GM23338 (cell line): ENCODE measurements around the gene SYNPR. TPM values are rescaled to one million over a fixed set of nuclear protein-coding genes. Genes with fewer than 3 reads are reported as not detected.
A peak's percentile ranks its signal among the peaks of the same experiment; 100 is the strongest.

Source experiments
- ATAC-seq: fragments of 200-7000 bp; cut with Tn5 transposase; 3 replicates; pipeline ENCODE4 v1.9.1; 2020
- DNase-seq: peaks from one replicate; pipeline ENCODE4 v3.0.0-alpha.2; 2015; ENCODE audit warnings: low spot score
- H2AFZ ChIP-seq: fragments of 200-600 bp; sonication (generic); 2 replicates; pipeline ENCODE4 v1.8.0; 2016; ENCODE audit warnings: antibody characterized with exemption, mild to moderate bottlenecking, moderate library complexity
- H3F3A ChIP-seq: fragments of 200-600 bp; sonication (generic); replicated peaks from 2 replicates; pipeline ENCODE4 v1.8.0; 2017; ENCODE audit warnings: antibody characterized with exemption, mixed run types, low read depth
- H3K27ac ChIP-seq: fragments of 200-600 bp; sonication (generic); 2 replicates; pipeline ENCODE4 v1.6.1; 2016; ENCODE audit warnings: low read depth
- H3K27me3 ChIP-seq: fragments of 200-600 bp; sonication (generic); 2 replicates; pipeline ENCODE4 v1.8.0; 2016; ENCODE audit warnings: mild to moderate bottlenecking, mixed run types, moderate library complexity; ENCODE audit not compliant: insufficient read depth
- H3K36me3 ChIP-seq: fragments of 200-600 bp; sonication (generic); 2 replicates; pipeline ENCODE4 v1.8.0; 2016; ENCODE audit warnings: mild to moderate bottlenecking; ENCODE audit not compliant: insufficient read depth
- H3K4me1 ChIP-seq: fragments of 200-600 bp; sonication (generic); 2 replicates; pipeline ENCODE4 v1.8.0; 2016; ENCODE audit warnings: mild to moderate bottlenecking, moderate library complexity; ENCODE audit not compliant: insufficient read depth
- H3K4me2 ChIP-seq: fragments of 200-600 bp; sonication (generic); 2 replicates; pipeline ENCODE4 v1.7.1; 2017; ENCODE audit warnings: mixed run types
- H3K4me3 ChIP-seq: fragments of 200-600 bp; sonication (generic); 2 replicates; pipeline ENCODE4 v1.6.1; 2016; ENCODE audit warnings: mixed run types
- H3K79me2 ChIP-seq: fragments of 200-600 bp; sonication (generic); replicated peaks from 2 replicates; pipeline ENCODE4 v1.8.0; 2017; ENCODE audit warnings: mild to moderate bottlenecking; ENCODE audit not compliant: insufficient read depth
- H3K9me2 ChIP-seq: fragments of 200-600 bp; sonication (generic); 2 replicates; pipeline ENCODE4 v1.8.0; 2017; ENCODE audit not compliant: insufficient read depth
- H4K20me1 ChIP-seq: fragments of 200-600 bp; sonication (generic); replicated peaks from 2 replicates; pipeline ENCODE4 v1.8.0; 2017; ENCODE audit warnings: mild to moderate bottlenecking; ENCODE audit not compliant: insufficient read depth
- H3K27ac Mint-ChIP-seq: 2 replicates; pipeline ENCODE4 v1.8.0; 2020; ENCODE audit warnings: inconsistent platforms, mild to moderate bottlenecking, moderate library complexity, mixed read lengths
- H3K27me3 Mint-ChIP-seq: 3 replicates; pipeline ENCODE4 v1.8.0; 2022; ENCODE audit warnings: low read depth, mild to moderate bottlenecking, moderate library complexity, mixed read lengths, inconsistent platforms; ENCODE audit not compliant: insufficient read depth, poor library complexity
- H3K36me3 Mint-ChIP-seq: 3 replicates; pipeline ENCODE4 v1.8.0; 2021; ENCODE audit warnings: low read depth, mild to moderate bottlenecking, inconsistent platforms, moderate library complexity, mixed read lengths
- H3K4me1 Mint-ChIP-seq: 3 replicates; pipeline ENCODE4 v1.8.0; 2020; ENCODE audit warnings: mild to moderate bottlenecking, inconsistent platforms, mixed read lengths
- H3K4me3 Mint-ChIP-seq: 3 replicates; pipeline ENCODE4 v1.8.0; 2021; ENCODE audit warnings: moderate library complexity, mild to moderate bottlenecking, inconsistent platforms, mixed read lengths
- H3K9me3 Mint-ChIP-seq: 3 replicates; pipeline ENCODE4 v1.8.0; 2020; ENCODE audit warnings: moderate library complexity, mild to moderate bottlenecking, inconsistent platforms, mixed read lengths
- CREB1 ChIP-seq: fragments of 250-450 bp; sonication (Bioruptor Pico); IDR thresholded peaks from 2 replicates; pipeline ENCODE4 v1.5.0; 2020; ENCODE audit warnings: low read depth, mild to moderate bottlenecking, moderate library complexity
- CTCF ChIP-seq, 2 experiments: fragments of 200-600 bp in 1 of 2; sonication (generic) in 1 of 2; conservative IDR thresholded peaks; 2 replicates each; pipeline versions ENCODE4 v1.5.1 to v1.6.1; 2016 to 2017; ENCODE audit warnings: antibody characterized with exemption in 2 of 2, low read depth in 2 of 2, mild to moderate bottlenecking in 2 of 2, moderate library complexity in 1 of 2
- ETS1 ChIP-seq: IDR thresholded peaks from 2 replicates; pipeline ENCODE4 v1.6.1; 2016; ENCODE audit warnings: antibody characterized with exemption
- EZH2 ChIP-seq: fragments of 200-600 bp; sonication (generic); IDR thresholded peaks from one replicate; pipeline ENCODE4 v1.8.0; 2017; ENCODE audit warnings: antibody characterized with exemption, mild to moderate bottlenecking, low read depth; ENCODE audit not compliant: unreplicated experiment
- EZH2phosphoT487 ChIP-seq: fragments of 200-600 bp; sonication (generic); IDR thresholded peaks from one replicate; pipeline ENCODE4 v1.8.1; 2018; ENCODE audit warnings: antibody characterized with exemption; ENCODE audit not compliant: unreplicated experiment
- JUNB ChIP-seq: IDR thresholded peaks from one replicate; pipeline ENCODE4 v1.6.1; 2016; ENCODE audit warnings: antibody characterized with exemption; ENCODE audit not compliant: unreplicated experiment
- NANOG ChIP-seq: IDR thresholded peaks from 2 replicates; pipeline ENCODE4 v1.6.1; 2016; ENCODE audit warnings: antibody characterized with exemption, borderline replicate concordance
- POLR2AphosphoS5 ChIP-seq: IDR thresholded peaks from 2 replicates; pipeline ENCODE4 v1.6.1; 2016; ENCODE audit warnings: antibody characterized with exemption, low read depth
- REST ChIP-seq: IDR thresholded peaks from one replicate; pipeline ENCODE4 v1.6.1; 2018; ENCODE audit warnings: antibody characterized with exemption; ENCODE audit not compliant: unreplicated experiment
- STAT1 ChIP-seq: IDR thresholded peaks from one replicate; pipeline ENCODE4 v1.6.1; 2016; ENCODE audit warnings: antibody characterized with exemption; ENCODE audit not compliant: unreplicated experiment
- ZNF114 ChIP-seq: fragments of 250-450 bp; sonication (Bioruptor Pico); IDR thresholded peaks from 2 replicates; pipeline ENCODE4 v1.5.0; 2020; ENCODE audit warnings: mild to moderate bottlenecking, moderate library complexity
- ZNF331 ChIP-seq: fragments of 250-450 bp; sonication (Bioruptor Pico); IDR thresholded peaks from 2 replicates; pipeline ENCODE4 v1.5.0; 2020; ENCODE audit warnings: low read depth, mild to moderate bottlenecking, moderate library complexity
- ZNF462 ChIP-seq: fragments of 250-450 bp; sonication (Bioruptor Pico); IDR thresholded peaks from 2 replicates; pipeline ENCODE4 v1.5.0; 2020; ENCODE audit warnings: mild to moderate bottlenecking, moderate library complexity
- polyA plus RNA-seq: library from polyadenylated mRNA; unstranded; fragments of >200 nt; fragmentation: Nextera tagmentation; extraction: Ambion mirVana; gene quantifications from 2 replicates; pipeline ENCODE4 v1.2.1, GENCODE V29; 2016
- total RNA-seq: library from RNA; depleted of rRNA; stranded (reverse); fragments of >200 nt; shearing (Covaris generic); gene quantifications from 2 replicates; pipeline ENCODE4 v1.2.3, GENCODE V29; 2014

SYNPR gene
- total and polyA plus RNA-seq, 2 experiments from 2014 or later = 0.38 to 0.55 TPM

GRCh38 chr3:63343674-63344073 is 65.6 kb downstream of the SYNPR start:
- Histone ChIP-seq H3F3A (no peaks in the 10 kb centered on the region), H3K27ac (peak overlapping the region; percentile 82), H2AFZ (no peak overlapping the region), H3K4me2 (peak overlapping the region; percentile 56), H3K9me2 (no peaks in the 10 kb centered on the region), H3K27me3 (no peaks in the 10 kb centered on the region), H3K36me3 (no peaks in the 10 kb centered on the region), H3K79me2 (no peaks in the 10 kb centered on the region), H3K4me3 (peak overlapping the region; percentile 27; the same call in 1 of the 2 replicates), H3K4me1 (peaks cover 24% of the 10 kb centered on the region), H4K20me1 (no peaks in the 10 kb centered on the region)
- H3K4me1 Mint-ChIP-seq = peaks cover 27% of the 10 kb centered on the region
- ATAC-seq = peak; percentile 92
- H3K27ac Mint-ChIP-seq = peak overlapping the region; percentile 85
- peak overlapping the region; percentile 52 for H3K4me3 Mint-ChIP-seq
- no peaks in the 10 kb centered on the region; the same call in 2 of the 3 replicates for H3K36me3 Mint-ChIP-seq
- no peak for TF ChIP-seq ZNF331 (CRISPR knock-in tag)
- TF ChIP-seq STAT1 = no peak
- 0 out of 2 replicates have a peak, but pooled peaks have one; percentile 32 for TF ChIP-seq CREB1 (CRISPR knock-in tag)
- TF ChIP-seq JUNB = no peak
- peak; percentile 79 for TF ChIP-seq NANOG
- TF ChIP-seq ZNF114 (CRISPR knock-in tag) = no peak
- no peak for TF ChIP-seq POLR2AphosphoS5
- no peak for TF ChIP-seq EZH2phosphoT487
- TF ChIP-seq REST = no peak
- TF ChIP-seq ETS1 = no peak
- TF ChIP-seq CTCF (conservative IDR thresholded peaks at IDR 0.05; ENCODE audit: low read depth in 2 of 2) = no peak
- TF ChIP-seq EZH2 = no peak
- TF ChIP-seq ZNF462 (CRISPR knock-in tag) = peak; percentile 52; the same call in 1 of the 2 replicates
- peaks cover 3% of the 10 kb centered on the region for H3K27me3 Mint-ChIP-seq
- peak; percentile 82 for DNase-seq
- peaks cover 5% of the 10 kb centered on the region; the same call in 2 of the 3 replicates for H3K9me3 Mint-ChIP-seq
